ENCODE measurements around the gene PPME1.

DNA sequence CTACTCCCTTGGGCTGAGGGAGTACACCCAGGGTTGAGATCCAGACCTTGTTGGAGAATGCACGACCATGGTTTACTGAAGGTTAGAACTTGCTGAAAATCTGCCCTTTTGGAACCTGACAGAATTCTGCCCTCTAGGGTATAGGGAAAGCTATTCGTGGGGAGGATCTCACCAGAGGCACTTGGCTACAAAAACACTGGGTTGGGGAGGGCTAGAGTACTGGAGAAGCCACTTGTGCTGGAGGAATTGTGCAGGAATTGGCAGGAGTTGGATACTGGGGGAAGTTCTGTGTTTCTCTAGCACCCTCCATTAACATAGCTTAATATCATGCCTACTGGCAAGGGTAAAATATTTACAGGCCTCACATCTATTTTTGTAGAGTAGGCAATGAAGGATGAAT lies 55.8 kb downstream of the PPME1 start:
- TF ChIP-seq, protein P1, sequence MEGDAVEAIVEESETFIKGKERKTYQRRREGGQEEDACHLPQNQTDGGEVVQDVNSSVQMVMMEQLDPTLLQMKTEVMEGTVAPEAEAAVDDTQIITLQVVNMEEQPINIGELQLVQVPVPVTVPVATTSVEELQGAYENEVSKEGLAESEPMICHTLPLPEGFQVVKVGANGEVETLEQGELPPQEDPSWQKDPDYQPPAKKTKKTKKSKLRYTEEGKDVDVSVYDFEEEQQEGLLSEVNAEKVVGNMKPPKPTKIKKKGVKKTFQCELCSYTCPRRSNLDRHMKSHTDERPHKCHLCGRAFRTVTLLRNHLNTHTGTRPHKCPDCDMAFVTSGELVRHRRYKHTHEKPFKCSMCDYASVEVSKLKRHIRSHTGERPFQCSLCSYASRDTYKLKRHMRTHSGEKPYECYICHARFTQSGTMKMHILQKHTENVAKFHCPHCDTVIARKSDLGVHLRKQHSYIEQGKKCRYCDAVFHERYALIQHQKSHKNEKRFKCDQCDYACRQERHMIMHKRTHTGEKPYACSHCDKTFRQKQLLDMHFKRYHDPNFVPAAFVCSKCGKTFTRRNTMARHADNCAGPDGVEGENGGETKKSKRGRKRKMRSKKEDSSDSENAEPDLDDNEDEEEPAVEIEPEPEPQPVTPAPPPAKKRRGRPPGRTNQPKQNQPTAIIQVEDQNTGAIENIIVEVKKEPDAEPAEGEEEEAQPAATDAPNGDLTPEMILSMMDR (conservative IDR thresholded peaks at IDR 0.05; ENCODE audit: low read depth, low read length) = peak; percentile 45
- no peak for TF ChIP-seq EZH2 (IDR thresholded peaks at IDR 0.05; ENCODE audit: low read length, unreplicated experiment)

All from PC-3 (cell line).